Heart right ventricle (tissue), 16 donors: Measurements from ENCODE around the gene F10. TPM values are rescaled to one million over a fixed set of nuclear protein-coding genes. Genes with fewer than 3 reads are reported as not detected.
"Not testable (repeated sequence)": the region's sequence is repeated elsewhere in the genome, so short reads cannot be mapped to it uniquely, and the experiment has no call there.

Experiments
- ATAC-seq, 8 donors: fragments of 200-7000 bp; cut with Tn5 transposase; one replicate each; pipeline ENCODE4 v1.9.1; 2020; ENCODE audit warnings: mild to moderate bottlenecking in 8 of 8, moderate library complexity in 8 of 8, moderate number of reproducible peaks in 1 of 8
- DNase-seq, 2 donors: peaks; one replicate each; pipeline ENCODE4 v3.0.0-alpha.2; 2020
- H3K27ac ChIP-seq, 10 donors: fragments of 200-600 bp; sonication (generic) in 2 of 10; one replicate each; pipeline versions ENCODE4 v1.5.0 to v1.8.0; 2020 to 2022; ENCODE audit warnings: mild to moderate bottlenecking in 3 of 10
- H3K27me3 ChIP-seq, 7 donors: fragments of 200-600 bp; one replicate each; pipeline ENCODE4 v1.8.0; 2021 to 2022; ENCODE audit warnings: mild to moderate bottlenecking in 2 of 7
- H3K36me3 ChIP-seq, 9 donors: fragments of 200-600 bp; sonication (generic) in 1 of 9; one replicate each; pipeline versions ENCODE4 v1.5.0 to v1.8.0; 2020 to 2022; ENCODE audit warnings: mild to moderate bottlenecking in 2 of 9
- H3K4me1 ChIP-seq, 9 donors: fragments of 200-600 bp; sonication (generic) in 1 of 9; one replicate each; pipeline versions ENCODE4 v1.5.0 to v1.8.0; 2020 to 2022; ENCODE audit warnings: mild to moderate bottlenecking in 4 of 9
- H3K4me3 ChIP-seq, 10 donors: fragments of 200-600 bp; sonication (generic) in 2 of 10; one replicate each; pipeline versions ENCODE4 v1.5.0 to v1.8.0; 2020 to 2022; ENCODE audit warnings: mild to moderate bottlenecking in 7 of 10, moderate library complexity in 2 of 10
- H3K9me3 ChIP-seq, 11 donors: fragments of 200-600 bp in 10 of 11; sonication (generic) in 2 of 11; one replicate each; pipeline versions ENCODE4 v1.5.0 to v1.8.0; 2013 to 2022; ENCODE audit warnings: mild to moderate bottlenecking in 2 of 11, control low read depth in 1 of 11, moderate library complexity in 1 of 11
- WGBS, 2 donors: extraction: QIAGEN DNeasy Blood & Tissue Kit; methylation state at CpG; one replicate each; pipeline ENCODE4 v1.1.7; 2013; ENCODE audit warnings: inconsistent platforms in 1 of 2; 5-methylcytosine and 5-hydroxymethylcytosine counted together
- intact Hi-C, 10 donors: fragments of 100-400 bp; cut with DNase I; formaldehyde crosslinking; loops; one replicate each; pipeline versions ENCODE4 v1.11.1 to v1.14.2; 2022
- polyA plus RNA-seq, 2 donors: library from polyadenylated mRNA; stranded (reverse); fragments of 200-250 nt; gene quantifications; one replicate each; pipeline ENCODE4 v1.2.3, GENCODE V29; 2013
- total RNA-seq, 10 donors: library from RNA; stranded (reverse); fragmentation: NEBNext Ultra II Directional in 3 of 10; extraction: Animal tissue kit (Norgen Biotek cat#: 25700) in 3 of 10; gene quantifications; one replicate each; pipeline versions ENCODE4 v1.2.1 to v1.2.4, GENCODE V29; 2021 to 2023
- TF ChIP-seq, protein P1 (sequence below), 9 donors: fragments of 200-600 bp; sonication (generic) in 2 of 9; IDR thresholded peaks; one replicate each; pipeline versions ENCODE4 v1.5.0 to v1.8.0; 2021 to 2022; ENCODE audit warnings: antibody characterized with exemption in 9 of 9, mild to moderate bottlenecking in 5 of 9, moderate library complexity in 1 of 9
- donor health status: Arrhythmogenic right ventricular cardiomyopathy.
- donor health status: ischemic (EF 13 %, LVEDD 7.1; RV severe dilation, severe dysfunction).
- donor health status: healthy with polysubstance abuse.
- donor health status: DM: no; HTN: yes; CAD: no.
- donor health status: DM: no; HTN: no; CAD: no.
- donor health status: ischemic (EF 25% LVEDD 6.9; RV normal size, moderate dysfunction).
- donor health status: ischemic (EF 25% LVEDD 5.7; RV mildly dilated, moderate dysfunction).
- donor health status: healthy.
- donor health status: DM: yes; HTN: yes; CAD: no.
- donor health status: Ischemic cardiomyopathy.
- donor health status: ischemic (EF 35%, LVEDD 5.7; RV mildly dilated, moderate dysfunction).
- donor health status: nonischemic (EF 11% LVEDD 7.7; RV severe dilation, severe dysfunction).
- donor health status: DM: yes; HTN: yes; CAD: no.
- donor health status: PGD.
- donor health status: ischemic (EF 29% LVEDD 5.4; RV normal size, mild dysfunction).
- donor health status: nonischemic (EF 23%, LVEDD 6.1; RV moderate dilation, normal function).

F10 gene
- total and polyA plus RNA-seq, 12 donors, result 1.7 to 15.1 (median 6.3) TPM

DNA sequence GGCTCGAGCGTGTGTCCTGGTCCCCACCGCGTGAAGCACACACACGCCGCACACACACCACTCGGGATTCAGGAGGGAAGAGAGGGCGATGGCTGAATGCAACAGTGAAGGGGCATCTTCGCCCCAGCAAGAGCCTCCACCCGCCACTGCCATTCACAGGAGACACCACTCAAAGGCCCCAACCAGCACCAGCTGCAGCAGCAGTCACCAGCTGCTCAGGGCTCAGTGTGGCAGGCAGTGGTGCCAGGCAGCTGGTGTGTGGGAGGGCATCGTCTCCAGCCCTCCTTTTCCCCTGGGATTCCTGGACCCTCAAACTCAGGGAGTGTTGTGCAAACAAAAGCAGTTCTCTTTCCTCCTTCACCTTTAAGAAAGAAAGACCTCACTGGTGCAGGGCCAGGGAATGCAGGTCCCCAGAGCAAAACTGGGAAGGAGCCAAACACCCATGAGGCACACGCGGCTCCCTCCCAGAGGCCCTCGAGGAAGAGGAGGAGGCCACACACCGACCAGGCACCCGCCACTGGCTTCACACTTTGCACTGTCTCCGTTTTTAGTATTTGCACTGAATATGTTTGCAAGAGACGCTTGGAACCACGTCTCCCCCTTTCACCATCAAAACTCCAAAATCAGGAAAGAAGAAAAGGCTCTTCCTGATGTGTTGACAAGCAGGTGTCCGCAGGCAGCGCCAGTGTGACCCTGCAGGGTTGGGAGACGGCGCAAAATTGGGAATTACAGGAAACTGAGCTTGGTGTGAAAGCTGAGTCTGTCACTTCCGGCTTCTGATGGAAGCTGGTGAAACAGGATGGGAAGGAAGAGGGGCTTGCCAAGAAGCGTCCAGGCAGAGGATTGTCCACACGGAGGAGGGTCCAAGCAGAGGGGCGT is 43.5 kb upstream of the F10 start:
- ATAC-seq, result no peak
- H3K27ac ChIP-seq, result no peak overlapping the region
- no peak for DNase-seq
- H3K9me3 ChIP-seq, result no peaks in the 10 kb centered on the region
- peaks cover 0 to 92% (median 9%) of the 10 kb centered on the region in 9 donors for H3K36me3 ChIP-seq
- WGBS, 2 donors, result 64% methylated on average over 27 of the region's 27 CpGs
- no peak overlapping the region for H3K4me3 ChIP-seq
- no peaks in the 10 kb centered on the region for H3K27me3 ChIP-seq
- TF ChIP-seq, protein P1, sequence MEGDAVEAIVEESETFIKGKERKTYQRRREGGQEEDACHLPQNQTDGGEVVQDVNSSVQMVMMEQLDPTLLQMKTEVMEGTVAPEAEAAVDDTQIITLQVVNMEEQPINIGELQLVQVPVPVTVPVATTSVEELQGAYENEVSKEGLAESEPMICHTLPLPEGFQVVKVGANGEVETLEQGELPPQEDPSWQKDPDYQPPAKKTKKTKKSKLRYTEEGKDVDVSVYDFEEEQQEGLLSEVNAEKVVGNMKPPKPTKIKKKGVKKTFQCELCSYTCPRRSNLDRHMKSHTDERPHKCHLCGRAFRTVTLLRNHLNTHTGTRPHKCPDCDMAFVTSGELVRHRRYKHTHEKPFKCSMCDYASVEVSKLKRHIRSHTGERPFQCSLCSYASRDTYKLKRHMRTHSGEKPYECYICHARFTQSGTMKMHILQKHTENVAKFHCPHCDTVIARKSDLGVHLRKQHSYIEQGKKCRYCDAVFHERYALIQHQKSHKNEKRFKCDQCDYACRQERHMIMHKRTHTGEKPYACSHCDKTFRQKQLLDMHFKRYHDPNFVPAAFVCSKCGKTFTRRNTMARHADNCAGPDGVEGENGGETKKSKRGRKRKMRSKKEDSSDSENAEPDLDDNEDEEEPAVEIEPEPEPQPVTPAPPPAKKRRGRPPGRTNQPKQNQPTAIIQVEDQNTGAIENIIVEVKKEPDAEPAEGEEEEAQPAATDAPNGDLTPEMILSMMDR (IDR thresholded peaks at IDR 0.05), result no peak
- intact Hi-C loops, result no loop called here
- H3K4me1 ChIP-seq, result peaks cover 0 to 22% (median 0%) of the 10 kb centered on the region in 9 donors

DNA sequence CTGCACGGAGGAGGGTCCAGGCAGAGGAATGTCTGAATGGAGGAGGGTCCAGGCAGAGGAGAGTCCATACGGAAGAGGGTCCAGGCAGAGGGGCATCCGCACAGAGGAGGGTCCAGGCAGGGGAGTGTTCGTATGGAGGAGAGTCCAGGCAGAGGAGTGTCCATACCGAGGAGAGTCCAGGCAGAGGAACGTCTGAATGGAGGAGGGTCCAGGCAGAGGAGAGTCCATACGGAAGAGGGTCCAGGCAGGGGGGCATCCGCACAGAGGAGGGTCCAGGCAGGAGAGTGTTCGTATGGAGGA is 42.9 kb upstream of the F10 start:
- H3K9me3 ChIP-seq, ATAC-seq, H3K4me3 ChIP-seq, H3K27ac ChIP-seq, DNase-seq, intact Hi-C loops, H3K27me3 ChIP-seq: not testable (repeated sequence)
- Histone ChIP-seq H3K36me3 (peaks cover 0 to 91% (median 9%) of the 10 kb centered on the region in 9 donors), H3K4me1 (peaks cover 0 to 22% (median 0%) of the 10 kb centered on the region in 9 donors)
- WGBS, 2 donors, result 57 to 62% methylated on average over 6 to 8 of the region's 9 CpGs

DNA sequence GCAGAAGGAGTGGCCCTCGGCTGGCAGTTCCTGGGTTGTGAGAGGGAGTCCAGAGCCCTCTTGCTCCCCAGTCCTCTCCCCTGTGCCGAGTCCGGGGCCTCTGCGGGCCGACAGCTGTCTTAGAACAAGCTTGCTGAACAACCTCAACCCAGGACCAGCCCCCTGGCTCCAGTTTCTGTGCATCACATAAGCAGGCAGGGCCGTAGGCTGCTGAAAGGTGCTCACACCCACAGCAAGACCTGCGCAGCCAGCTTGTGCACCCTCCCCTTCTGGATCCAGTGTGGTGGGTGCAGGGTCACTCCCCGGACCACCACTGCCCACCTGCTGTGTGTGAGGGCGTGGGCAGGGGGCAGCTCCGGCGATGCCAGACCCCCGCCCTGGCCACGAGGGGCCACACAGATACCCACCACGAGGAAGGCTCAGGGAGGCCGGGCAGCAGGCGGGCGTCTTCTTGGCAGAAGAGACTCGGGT is 42.2 kb upstream of the F10 start:
- no peak for DNase-seq
- ATAC-seq, result no peak
- Histone ChIP-seq H3K9me3 (no peaks in the 10 kb centered on the region), H3K27me3 (no peaks in the 10 kb centered on the region), H3K4me3 (no peak overlapping the region), H3K36me3 (peaks cover 0 to 91% (median 9%) of the 10 kb centered on the region in 9 donors), H3K4me1 (peaks cover 0 to 22% (median 0%) of the 10 kb centered on the region in 9 donors), H3K27ac (no peak overlapping the region)
- 86 to 87% methylated on average over 18 of the region's 18 CpGs for WGBS, 2 donors
- intact Hi-C loops, result no loop called here
- TF ChIP-seq, protein P1 (IDR thresholded peaks at IDR 0.05), result no peak

DNA sequence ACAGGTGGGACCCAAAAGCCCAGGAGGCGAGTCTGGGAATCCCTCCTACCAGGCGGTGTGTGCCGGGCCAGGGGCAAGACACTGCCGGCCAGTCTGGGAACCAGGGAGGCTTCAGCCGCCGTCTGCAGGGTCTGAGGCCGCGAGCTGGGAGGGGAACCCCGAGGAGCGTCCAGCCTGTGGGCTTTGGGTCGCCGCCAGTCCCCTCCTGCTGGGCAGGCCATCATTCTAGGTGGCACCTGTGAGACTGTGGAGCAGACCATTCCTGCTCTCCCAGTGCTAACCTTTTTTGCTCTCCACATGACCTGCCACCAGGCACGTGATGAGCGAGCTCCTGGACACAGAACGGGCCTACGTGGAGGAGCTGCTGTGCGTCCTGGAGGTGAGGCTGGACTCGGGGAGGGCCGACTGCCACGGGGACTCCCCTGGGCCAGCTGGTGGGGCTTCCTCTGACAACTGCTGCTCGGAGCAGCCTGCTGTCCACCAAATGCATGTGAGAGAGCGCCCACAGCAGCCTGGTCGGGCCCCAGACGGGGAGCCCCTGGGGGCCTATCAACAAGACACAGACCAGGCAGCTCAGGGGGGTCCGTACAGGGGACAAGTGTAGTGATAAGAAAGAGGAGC is 41.6 kb upstream of the F10 start:
- ATAC-seq (peak in 1 of 8 donors; percentile 6), DNase-seq (no peak)
- intact Hi-C loops, result no loop called here

More for the DNA sequence above, 41.6 kb upstream of the F10 start:
- no peak overlapping the region for H3K27ac ChIP-seq
- no peak overlapping the region for H3K4me3 ChIP-seq
- 77% methylated on average over 25 of the region's 25 CpGs for WGBS, 2 donors
- H3K27me3 ChIP-seq, result no peaks in the 10 kb centered on the region
- H3K9me3 ChIP-seq, result no peaks in the 10 kb centered on the region
- TF ChIP-seq, protein P1 (IDR thresholded peaks at IDR 0.05), result no peak
- peaks cover 0 to 89% (median 9%) of the 10 kb centered on the region in 9 donors for H3K36me3 ChIP-seq
- peaks cover 0 to 22% (median 0%) of the 10 kb centered on the region in 9 donors for H3K4me1 ChIP-seq
